Activated T-cell treated with anti-CD3 and anti-CD28 coated beads, Interleukin-2, amount 50 U/mL, for 1 hour (primary cell): ENCODE data around the gene ABCB10.
"Not testable (repeated sequence)": the region's sequence is repeated elsewhere in the genome, so short reads cannot be mapped to it uniquely, and the experiment has no call there.

Source experiments
- DNase-seq: peaks from one replicate; pipeline ENCODE4 v3.0.0-alpha.2; 2020

Gene ABCB10

DNA sequence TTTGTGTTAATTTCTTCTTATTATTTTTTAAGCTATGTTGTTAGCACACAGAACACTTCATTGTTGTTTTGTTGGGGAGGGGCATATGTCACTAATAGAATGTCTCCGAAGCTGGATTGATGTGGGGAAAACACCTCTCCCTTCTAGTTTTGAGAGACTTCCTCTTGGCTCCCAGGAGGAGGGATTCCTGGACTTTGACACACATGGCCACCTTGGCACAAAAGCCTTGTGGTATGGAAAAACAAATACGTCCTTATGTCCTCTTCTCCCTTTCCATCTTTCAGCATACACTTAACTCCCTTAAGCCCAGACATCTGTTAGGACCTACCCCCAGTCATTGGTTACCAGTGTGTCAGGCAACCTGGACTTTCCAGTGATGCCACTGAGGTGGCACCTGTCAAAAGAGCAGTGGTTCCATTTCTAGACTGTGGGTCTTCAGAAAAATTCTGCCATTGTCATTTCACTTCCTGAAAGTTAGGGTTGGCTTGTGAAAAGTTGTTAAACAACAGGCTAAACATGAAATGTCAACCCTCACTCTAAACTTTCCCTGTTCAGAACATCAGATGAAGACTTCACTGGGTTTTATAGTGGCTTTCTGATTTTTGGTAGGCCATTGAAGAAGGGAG, 12.5 kb upstream of the ABCB10 start:
- DNase-seq = no peak

DNA sequence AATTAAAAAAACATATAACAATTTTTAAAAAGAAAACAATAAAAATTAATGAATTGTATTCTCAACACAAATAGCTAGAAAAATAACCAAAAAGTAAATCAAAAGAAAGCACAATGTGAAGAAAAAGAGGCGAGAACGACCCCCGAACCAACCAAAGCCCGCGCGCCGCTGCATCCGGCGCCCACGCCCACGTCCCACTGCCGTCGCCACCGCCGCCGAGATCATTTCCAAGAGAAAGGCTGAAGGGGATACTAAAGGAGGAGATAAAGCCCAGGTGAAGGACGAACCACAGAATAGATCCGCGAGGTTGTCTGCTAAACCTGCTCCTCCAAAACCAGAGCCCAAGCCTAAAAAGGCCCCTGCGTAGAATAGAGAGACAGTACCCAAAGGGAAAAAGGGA, 11.8 kb upstream of the ABCB10 start:
- no peak for DNase-seq

DNA sequence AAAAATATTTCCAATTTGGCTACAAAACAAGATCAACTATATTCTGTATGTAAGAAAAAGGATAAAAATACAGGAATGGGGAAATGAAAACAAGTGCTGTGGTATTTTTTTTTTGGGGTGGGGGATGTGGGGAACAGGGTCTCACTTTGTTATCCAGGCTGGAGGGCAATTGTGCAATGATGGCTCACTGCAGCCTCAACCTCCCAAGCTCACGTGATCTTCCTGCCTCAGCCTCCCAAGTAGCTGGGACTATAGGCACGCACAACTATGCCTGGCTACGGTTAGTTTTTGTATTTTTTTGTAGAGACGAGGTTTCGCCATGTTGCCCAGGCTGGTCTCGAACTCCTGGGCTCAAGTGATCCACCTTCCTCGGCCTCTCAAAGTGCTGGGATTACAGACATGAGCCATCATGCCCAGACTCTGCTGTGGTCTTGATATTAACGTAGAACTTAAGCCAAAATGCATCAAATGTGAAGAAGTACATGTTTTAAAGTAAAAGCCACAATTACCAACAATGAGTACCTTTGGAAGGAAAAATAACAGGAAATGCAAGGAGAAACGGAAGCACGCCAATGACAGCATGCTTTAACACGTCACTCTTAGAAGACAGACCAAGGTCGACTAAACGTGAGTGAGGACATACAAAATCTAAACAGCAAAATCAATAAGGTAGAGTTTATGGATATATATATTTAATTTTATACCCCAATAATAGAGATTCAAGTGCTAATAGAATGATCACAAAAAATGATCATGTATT, 8.8 kb upstream of the ABCB10 start:
- DNase-seq = no peak

DNA sequence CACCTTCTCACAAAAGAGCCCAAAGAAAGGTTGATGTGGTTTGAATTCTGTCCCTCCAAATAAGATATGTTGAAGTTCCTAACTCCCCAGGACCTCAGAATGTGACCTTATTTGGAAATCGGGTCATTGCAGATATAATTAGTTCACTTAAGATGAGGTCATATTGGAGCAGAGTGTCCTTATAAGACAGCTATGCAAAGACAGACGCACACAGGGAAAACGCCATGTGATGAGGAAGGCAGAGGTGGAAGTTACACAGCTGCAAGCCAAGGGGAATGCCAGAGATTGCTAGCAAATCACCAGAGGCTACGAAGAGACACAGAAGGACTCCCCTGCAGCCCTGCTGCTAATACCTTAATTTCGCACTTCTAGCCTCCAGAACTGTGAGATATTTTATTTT, 5.2 kb upstream of the ABCB10 start:
- no peak for DNase-seq

DNA sequence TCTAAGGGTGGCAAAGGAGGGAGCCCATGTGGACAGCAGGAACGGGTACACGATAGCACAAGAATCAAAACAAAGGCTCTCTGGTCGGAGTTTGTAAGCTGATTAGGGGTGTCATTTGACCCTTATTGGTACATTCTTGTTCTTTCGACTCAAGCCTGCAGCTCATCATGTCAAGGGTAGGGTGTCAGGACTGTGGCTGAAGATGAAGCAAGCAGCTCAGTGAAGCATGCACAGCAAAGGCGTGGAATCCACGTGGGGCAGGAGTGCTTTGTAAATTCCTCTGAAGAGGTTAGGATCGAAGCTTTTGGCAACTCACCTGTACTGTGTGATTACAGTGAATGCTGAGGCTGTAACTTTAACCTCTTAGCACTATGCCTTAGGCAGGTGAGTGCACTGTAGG, 4.7 kb upstream of the ABCB10 start:
- DNase-seq = no peak

DNA sequence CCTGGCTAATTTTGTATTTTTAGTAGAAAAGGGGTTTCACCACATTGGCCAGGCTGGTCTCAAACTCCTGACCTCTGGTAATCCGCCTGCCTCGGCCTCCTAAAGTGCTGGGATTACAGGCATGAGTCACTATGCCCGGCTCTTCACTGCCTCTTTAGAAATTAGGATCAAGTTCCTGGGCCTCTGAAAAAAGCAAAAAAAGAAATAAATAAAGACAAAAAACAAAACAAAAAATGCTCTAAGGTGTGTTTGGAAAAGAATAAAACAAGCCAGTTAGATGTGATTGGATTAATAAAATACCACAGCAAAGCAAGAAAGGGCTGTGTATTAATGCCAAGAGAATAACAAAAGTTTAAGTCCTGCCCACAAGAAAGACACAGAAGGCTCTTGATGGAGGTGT, 4.2 kb upstream of the ABCB10 start:
- no peak for DNase-seq

DNA sequence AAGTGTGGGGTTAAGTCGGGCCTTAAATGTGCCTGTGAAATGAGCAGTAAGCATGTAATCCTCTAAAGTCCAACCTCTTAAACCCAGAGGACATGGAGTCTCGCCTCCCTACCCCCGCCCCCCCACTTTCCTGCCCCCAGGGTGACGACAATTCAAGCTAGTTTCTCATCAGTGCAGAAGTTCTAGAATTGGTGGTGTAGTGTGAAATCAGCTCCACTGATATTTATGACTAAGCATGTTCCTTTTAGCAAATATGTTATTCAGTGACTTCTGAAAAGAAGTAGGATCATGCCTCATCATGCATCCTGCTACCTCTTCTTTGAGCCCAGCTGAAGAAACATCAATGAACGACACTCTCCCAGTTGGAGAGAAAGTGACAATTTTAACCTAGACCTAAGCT, 2.6 kb upstream of the ABCB10 start:
- no peak for DNase-seq

DNA sequence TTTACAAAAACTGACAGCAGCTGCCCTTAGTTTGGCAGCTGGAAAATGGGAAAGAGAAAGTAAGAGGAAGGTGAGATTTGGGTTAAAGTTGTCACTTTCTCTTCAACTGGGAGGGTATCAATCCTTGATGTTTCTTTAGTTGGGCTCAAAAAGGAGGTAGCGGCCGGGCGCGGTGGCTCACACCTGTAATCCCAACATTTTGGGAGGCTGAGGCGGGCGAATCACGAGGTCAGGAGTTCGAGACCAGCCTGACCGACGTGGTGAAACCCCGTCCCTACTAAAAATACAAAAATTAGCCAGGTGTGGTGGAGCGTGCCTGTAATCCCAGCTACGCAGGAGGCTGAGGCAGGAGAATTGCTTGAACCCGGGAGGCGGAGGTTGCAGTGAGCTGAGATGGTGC, 1.6 kb upstream of the ABCB10 start:
- DNase-seq = not testable (repeated sequence)

DNA sequence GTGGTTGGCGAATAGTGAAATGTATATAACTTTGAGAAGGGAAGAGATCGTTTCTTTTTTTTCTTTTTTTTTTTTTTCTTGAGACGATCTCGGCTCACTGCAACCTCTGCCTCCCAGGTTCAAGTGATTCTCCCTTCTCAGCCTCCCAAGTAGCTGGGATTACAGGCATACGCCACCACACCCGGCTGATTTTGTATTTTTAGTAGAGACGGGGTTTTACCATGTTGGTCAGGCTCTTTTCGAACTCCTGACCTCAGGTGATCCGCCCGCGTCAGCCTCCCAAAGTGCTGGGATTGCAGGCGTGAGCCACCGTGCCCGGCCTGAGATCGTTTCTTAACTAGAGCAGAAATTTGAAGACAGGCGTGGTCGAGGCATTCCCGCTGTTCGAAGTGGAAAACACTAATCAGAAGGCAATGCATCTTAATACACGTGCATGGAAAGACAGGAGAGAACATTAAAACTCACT, 862 bp upstream of the ABCB10 start:
- DNase-seq = peak; percentile 20

DNA sequence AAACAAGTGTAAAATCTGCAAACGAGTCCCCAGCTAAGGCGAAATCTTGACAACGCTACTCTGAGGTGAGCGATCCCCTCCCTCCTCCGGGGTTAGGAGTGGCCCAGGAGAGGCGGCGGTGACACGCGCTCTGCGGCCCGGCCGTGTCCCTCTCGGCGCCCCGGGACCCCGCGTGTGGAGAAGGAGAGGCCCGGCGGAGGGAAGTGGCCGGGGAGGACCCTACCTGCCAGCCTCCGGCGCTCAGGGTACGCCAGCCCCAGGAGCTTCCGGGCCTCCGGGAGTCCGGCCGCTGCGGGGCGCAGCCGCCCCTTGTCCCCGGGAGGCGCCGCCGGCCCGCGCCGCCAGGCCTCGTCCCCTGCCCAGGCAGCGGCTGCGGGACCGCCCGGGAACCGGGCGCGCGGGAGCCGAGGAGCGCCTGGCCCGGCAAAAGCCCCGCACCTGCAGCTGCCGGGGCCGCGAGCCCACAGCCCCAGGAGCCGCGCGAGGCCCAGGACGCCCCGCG, 543 bp downstream of the ABCB10 start:
- DNase-seq = peak; percentile 57

DNA sequence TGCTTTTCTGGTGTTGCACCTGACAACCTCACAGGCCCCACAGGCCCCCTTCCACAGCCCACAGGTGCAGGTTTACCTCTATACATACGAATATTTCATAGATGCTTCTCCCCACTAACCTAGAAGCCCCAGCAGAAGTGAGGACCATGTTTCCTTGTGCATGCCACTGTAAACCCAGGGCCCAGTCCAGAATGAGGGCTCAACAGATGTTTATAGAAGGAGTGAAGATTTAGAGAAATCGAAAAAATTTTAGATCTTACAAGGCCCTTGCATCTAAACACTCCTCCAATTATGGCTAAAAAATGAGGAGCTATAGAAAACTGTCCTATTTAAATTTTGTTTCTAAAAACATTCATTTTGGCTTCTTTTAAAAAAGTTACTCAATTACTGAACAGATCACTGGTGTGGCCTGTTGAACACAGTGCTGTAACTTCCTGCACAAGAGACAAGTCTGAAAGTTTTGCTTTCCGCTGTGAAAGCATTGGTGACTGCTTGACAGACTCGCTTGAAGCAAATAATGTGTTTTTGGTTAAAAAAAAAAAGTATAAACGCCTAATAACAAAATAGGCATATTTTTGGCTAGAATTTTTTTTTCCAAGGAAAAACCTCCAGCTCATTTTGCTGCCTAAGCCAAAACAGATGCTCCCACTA, 1.2 kb downstream of the ABCB10 start:
- no peak for DNase-seq

DNA sequence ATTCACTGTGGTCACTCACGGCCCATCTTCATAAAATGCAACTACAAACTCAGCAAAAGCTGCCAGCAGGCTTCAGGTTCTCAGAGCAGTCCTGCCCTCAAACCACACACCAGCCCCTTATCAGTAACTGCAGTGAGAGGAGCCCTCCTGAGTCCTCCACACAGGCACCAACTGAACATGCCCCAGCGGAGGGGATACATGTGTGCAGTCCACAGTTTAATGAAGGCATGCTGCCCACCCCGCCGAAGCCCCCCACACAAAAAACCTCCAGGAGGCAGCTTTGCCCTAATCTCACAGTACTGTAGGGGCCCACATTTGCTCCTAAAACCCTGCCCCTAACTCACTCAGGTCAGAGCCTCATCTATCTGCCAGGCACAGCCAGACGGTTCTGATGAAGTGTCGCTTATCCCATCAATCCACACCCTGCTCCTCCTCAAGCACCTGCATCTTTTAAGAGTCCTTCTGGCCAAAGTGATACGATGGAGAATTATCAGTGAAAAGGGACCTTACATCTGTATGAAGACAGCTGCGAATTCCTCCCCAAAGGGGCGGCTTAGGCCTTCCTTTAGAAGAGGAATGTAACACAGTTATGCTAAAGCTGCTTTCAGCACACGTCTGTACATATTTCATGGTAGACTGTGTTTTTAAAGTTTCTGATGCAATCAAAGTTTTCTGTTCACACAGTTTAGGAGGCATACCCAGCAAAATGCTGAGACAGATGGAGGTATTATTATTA, 3.5 kb downstream of the ABCB10 start:
- DNase-seq = no peak

DNA sequence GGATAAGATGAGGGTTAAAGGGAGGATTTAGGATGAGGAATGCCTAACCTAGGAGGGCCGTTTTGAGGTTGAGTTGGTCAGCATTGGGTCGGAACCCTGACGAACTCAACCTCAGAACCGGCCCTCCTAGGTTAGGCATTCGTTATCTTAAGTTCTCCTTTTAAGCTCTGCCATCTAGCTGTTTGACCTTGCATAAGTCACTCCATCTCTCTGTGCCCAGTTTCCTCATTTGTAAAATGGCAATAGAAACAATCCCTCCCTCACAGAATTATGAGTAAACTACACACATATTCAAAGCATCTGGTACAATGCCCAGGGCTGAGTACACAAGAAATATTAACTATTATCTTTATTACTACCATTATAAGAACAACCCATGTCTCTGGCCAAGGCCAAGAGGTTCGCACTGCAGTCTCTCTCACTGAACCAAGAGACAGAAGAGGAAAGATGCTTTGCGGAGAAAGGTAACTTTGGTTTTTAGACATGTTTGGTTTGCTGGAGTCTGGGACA, 4.8 kb downstream of the ABCB10 start:
- DNase-seq = no peak

DNA sequence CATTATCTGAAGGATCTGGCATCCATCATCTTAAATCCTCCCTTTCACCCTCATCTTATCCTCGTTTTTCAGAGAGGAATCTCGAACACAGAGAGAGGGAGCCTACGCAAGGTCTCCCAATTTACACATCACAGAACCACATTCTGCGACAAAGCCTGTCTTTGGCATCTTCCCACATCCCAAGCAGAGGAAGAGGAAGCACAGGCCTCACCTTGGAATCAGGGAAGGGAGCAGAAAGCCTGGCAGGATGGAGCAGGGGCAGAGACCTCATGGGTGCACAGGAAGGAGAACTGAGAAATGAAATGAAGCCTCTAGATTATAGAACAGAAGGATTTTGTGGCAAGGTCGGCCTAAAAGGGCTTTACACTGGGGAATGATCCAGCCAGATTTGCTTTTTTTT, 5.8 kb downstream of the ABCB10 start:
- DNase-seq = no peak

DNA sequence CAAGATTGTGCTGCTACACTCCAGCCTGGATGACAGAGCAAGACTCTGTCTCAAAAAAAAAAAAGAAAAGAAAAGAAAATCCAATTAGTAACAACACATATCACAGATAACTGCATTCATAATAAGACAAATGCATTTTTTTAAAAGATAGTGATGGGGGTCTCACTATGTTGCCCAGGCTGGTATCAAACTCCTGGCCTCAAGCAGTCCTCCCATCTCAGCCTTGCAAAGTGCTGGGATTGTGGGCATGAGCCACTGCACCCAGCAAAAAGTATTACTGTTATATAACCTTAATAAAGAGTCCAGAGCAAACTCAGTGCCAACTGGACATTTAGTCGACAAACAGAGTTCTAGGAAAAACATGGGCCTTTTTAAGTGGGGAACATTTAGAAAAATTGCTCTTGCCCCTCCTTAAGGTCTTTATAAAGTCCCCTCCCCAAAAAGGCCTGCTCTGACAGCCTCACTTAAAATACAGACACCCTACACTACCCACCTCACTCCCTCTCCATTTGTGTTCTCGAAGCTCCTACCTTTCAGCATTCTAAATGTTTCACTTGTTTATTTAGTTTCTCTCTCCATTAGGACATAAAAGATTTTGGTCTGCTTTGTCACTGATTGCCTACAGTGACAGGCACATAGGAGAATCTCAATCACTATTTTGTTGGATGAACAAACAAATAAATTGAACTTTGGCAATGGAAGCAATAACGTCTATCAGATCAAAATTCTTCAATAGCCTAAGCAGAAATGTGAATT, 7.5 kb downstream of the ABCB10 start:
- DNase-seq = no peak

DNA sequence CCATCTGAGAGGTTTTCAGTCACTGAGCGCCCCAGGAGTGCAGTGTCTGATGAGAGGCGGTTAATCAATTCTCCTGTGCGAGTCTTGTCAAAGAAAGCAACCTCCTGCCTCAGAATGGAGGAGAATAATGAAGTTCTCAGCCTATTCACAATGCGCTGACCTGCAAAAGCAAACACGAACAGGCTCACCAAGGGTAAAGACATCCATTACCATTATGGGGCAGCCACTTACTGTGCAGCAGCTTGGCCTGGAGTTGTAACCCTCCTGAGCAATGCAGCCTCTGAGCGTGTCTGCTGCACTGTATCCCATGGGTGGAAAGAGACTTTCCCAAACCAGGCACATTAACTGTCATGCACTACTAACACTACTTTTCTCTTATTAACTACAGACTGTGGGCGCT, 11.0 kb downstream of the ABCB10 start:
- no peak for DNase-seq

DNA sequence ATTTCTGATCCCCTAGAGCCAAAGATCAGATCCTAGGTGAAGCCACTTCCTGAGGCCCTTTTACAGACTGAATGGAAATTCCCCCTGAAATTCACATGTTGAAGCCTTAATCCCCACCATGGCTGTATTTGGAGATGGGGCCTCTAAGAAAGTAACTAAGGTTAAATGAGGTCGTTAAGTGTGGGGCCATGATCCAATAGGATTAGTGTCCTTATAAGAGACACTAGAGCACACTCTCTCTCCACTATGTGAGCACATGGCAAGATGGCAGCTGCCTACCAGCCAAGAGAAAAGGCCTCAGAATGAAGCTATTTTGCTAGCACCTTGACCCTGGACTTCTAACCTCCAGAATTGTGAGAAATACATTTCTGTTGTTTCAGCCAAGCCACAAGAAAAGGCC, 13.9 kb downstream of the ABCB10 start:
- DNase-seq = no peak

DNA sequence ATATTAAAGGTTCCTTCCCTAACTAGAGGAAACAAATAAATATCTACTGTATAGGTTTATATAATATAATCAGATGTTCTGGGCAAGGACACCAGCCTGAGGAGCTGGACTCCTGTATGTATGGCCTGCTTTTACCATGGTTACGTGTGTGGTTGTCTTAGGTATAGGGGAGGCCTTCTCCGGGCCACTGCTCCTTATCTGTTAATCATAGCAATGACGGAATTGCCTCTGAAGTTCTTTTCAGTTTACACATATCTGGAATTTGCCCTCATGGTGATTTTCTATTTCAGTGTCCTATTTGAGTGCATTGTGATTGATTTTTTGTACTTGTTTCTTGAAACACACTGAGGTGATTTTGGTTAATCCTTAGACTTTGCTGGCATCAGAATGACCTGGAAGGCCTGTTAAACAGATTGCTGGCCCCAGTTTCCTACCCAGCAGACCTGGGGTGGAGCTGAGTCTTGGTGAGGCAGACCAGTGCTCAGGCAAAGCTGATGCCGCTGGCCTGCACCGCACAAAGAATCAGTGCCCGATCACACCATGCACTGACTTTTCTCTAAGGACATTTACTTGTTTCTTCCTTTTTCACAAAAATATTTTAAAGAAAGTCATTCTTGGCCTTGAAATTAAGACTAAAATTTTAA, 18.5 kb downstream of the ABCB10 start:
- no peak for DNase-seq

DNA sequence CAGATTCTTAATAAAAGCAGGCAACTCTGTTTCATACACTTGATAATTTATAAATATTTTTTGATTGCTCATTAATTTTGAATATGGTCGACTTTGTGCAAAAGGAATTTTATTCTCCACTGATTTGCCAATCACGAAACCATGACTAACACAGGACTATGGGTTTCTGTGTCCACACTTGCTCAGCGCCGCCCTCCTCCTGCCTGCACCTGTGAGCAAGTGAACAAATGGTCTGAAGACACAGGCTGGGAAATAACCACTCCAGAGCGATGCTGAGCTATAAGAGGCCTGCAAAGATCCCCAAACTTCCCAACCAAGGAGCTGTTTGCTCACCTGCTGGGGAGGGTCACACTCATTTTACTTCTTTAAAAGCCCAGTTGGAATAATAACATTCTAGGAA, 19.6 kb downstream of the ABCB10 start:
- no peak for DNase-seq

DNA sequence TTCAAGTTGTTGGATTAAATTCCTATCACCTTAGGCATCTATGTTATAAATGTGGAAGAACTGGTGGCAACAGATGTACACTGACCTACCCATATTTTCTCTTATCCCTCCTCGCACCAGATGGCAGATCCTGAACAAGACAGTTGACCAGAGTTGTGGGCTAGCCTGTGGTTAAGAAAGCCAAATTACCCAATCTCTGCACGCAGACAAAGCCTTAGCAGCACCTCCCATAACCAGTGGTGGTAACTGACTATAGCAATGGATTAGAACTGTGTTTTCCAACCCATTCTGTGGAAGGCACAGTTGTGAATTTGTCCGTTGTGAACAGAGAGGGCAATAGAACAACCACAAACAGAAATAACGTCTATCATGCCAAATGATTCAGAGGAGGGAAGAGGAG, 20.6 kb downstream of the ABCB10 start:
- DNase-seq = no peak

DNA sequence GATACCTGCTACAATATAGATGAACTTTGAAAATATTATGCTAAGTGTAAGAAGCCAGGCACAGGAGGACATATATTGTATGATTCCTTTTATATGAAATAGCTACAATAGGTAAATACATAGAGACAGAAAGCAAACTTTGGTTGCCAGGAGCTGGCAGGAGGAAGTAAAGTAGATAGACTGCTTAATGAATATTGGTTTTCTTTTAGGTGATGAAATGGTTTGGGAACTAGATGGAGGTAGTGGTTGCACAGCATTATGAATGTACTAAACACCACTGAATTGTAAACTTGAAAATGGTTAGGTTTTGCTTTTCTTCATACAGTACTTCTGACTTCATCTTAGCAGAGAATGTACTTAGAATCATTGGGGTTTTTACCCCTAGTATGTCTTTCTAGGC, 21.5 kb downstream of the ABCB10 start:
- DNase-seq = no peak

DNA sequence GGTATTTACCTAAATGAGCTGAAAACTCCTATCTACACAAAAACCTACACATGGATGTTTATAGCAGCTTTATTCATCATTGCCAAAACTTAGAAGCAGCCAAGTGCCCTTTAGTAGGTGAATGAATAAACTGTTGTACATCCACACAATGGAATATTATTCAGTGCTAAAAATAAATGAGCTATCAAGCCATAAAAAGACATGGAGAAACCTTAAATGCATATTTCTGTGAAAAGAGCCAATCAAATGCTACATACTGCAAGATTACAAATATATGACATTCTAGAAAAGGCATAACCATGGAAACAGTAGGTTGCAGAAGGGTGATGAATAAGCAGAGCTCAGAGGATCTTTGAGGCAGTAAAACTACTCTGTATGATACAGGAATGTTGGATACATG, 23.3 kb downstream of the ABCB10 start:
- no peak for DNase-seq
